Measurements from ENCODE around the gene MGAT4A.
"Not testable (repeated sequence)": the region's sequence is repeated elsewhere in the genome, so short reads cannot be mapped to it uniquely, and the experiment has no call there.

The MGAT4A gene

GRCh38 chr2:98759827-98760625 is 29.1 kb upstream of the MGAT4A start:
- DNase-seq (ENCODE audit: low read depth in 2 of 3, low spot score in 2 of 3), result no peak

DNA sequence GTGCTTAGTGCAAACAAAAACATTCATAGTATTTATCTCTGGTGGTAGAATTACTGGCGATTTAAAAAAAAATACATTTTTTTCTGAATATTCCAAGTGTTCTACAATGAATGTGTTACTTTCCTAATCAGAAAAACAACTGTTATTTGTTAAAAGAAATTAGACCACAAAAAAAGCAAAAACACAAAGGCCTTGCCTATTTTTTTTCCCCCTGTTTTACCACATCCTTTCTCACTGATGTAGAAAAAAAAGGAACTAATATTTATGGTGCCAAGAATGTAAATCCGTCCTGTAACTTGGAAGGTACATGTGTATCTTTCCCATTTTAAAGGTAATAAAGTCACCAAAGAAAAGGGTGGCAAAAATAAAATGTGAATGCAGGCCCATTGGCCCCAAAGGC is 28.4 kb upstream of the MGAT4A start:
- DNase-seq (ENCODE audit: low read depth in 2 of 3, low spot score in 2 of 3), result no peak

GRCh38 chr2:98757904-98758421 is 27.0 kb upstream of the MGAT4A start:
- no peak for DNase-seq (ENCODE audit: low read depth in 2 of 3, low spot score in 2 of 3)

DNA sequence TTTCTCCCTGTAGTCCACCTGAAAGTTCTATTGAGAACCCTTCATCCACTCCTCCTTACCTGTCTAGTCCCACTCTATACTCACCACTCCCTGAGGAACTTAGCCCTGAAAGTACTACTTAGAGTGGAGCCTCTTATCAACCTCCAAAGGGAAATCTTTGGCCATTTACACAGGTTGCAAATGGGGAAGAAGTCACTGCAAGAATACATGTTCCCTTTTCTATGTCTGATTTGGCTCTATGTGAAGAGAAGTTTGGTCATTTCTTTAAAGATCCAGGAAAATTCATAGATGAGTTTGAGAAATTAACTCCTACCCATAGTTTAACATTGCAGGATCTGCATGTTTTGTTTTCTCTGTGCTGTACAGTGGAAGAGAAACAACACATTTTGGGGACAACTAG is 22.9 kb upstream of the MGAT4A start:
- no peak for DNase-seq (ENCODE audit: low read depth in 2 of 3, low spot score in 2 of 3)

DNA sequence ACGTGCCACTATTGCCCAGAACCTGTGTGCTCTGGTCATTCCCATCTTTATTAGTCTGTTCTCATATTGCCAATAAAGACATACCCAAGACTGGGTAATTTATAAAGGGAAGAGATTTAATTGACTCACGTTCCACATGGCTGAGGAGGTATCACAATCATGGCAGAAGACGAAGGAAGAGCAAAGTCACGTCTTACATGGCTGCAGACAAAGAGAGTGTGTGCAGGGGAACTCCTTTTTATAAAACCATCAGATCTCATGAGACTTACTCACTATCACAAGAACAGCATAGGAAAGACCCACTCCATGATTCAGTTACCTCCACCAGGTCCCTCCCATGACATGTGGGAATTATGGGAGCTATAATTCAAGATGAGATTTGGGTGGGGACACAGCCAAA is 21.8 kb upstream of the MGAT4A start:
- not testable (repeated sequence) for DNase-seq (ENCODE audit: low read depth in 2 of 3, low spot score in 2 of 3)

DNA sequence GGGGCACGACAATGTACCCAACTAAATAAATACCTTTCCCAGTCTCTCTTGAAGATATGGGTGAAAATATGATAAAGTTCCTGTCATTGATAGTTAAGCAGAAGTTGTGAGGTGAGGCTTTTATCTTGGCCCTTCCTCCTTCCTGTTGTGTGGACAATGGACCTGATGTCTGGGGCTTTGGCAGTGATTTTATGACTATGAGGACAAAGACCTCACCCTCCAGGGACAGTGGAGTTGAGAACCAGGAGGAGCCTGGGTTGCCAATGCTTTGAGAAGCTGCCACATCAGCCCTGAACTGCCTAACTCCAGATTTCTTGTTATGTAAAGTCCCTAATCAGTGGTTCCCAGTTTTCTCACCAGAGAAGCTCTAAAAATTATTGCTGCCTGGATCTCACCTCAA is 20.8 kb upstream of the MGAT4A start:
- DNase-seq (ENCODE audit: low read depth in 2 of 3, low spot score in 2 of 3), result no peak

GRCh38 chr2:98750593-98751282 is 19.8 kb upstream of the MGAT4A start:
- DNase-seq (ENCODE audit: low read depth in 2 of 3, low spot score in 2 of 3), result no peak

- no peak for DNase-seq (ENCODE audit: low read depth in 2 of 3, low spot score in 2 of 3)
These were observed 18.1 kb upstream of the MGAT4A start for GRCh38 chr2:98749066-98749450.

- DNase-seq (ENCODE audit: low read depth in 2 of 3, low spot score in 2 of 3), result no peak
These were observed 17.5 kb upstream of the MGAT4A start for GRCh38 chr2:98748292-98749065.

DNA sequence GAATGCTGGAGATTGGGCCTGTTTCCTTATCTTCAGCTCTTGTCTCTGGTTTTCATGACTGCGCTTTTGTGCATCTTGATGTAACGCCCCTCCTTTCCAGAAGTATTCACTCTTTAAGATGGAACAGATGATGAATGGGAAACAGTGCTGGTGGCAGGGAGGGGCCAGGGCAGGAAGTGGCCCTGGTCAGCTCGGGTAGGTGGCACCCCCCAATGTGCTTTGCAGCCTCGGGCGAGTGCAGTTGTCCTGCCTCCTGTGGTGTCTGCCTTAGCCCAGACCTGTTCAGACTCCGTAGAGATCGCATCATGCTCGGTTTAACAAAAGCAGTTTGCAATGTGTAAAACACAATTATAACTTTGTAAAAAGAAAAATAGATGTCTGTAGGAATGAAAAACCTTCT is 17.0 kb upstream of the MGAT4A start:
- DNase-seq (ENCODE audit: low read depth in 2 of 3, low spot score in 2 of 3), result no peak

- DNase-seq (ENCODE audit: low read depth in 2 of 3, low spot score in 2 of 3), result no peak
These were observed 15.5 kb upstream of the MGAT4A start for GRCh38 chr2:98746426-98746825.

GRCh38 chr2:98744595-98744994 is 13.7 kb upstream of the MGAT4A start:
- DNase-seq (ENCODE audit: low read depth in 2 of 3, low spot score in 2 of 3), result no peak

- no peak for DNase-seq (ENCODE audit: low read depth in 2 of 3, low spot score in 2 of 3)
These were observed 12.9 kb upstream of the MGAT4A start for GRCh38 chr2:98743835-98744234.

DNA sequence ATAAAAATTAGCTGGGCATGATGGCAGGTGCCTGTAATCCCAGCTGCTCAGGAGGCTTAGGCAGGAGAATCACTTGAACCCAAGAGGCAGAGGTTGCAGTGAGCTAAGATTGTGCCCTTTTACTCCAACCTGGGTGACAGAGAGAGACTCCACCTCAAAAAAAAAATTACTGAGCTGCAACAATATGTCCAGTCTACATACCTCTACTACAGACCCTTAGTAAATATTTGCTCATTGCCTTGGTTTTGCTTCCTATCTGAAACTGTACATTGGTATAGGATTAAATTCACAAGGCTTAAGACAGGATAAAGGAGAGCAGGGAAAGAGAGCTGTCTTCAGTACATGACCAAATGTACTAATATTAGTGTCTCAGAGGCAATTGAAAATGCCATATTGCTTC is 8.1 kb upstream of the MGAT4A start:
- no peak for DNase-seq (ENCODE audit: low read depth in 2 of 3, low spot score in 2 of 3)

GRCh38 chr2:98738304-98738703 is 7.4 kb upstream of the MGAT4A start:
- no peak for DNase-seq (ENCODE audit: low read depth in 2 of 3, low spot score in 2 of 3)

DNA sequence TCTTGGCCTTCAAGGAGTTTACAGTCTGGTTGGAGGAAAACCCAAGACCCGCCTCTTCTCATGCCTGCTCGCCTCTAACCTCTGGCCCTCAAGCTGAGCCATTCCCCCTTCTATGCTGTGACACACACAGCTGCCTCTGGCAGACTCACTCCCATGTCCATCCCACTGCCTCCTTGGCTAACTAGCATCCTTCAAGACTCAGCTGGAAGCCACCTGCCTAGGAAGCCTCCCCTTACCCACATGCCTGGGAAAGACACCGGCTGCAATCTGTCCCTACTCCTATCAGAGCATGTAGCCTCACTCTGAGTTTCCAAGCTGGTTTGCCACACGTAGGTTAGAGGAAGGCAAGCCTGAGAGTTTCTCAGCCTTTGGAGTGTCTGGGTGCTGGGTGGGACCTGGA is 6.9 kb upstream of the MGAT4A start:
- no peak for DNase-seq (ENCODE audit: low read depth in 2 of 3, low spot score in 2 of 3)

DNA sequence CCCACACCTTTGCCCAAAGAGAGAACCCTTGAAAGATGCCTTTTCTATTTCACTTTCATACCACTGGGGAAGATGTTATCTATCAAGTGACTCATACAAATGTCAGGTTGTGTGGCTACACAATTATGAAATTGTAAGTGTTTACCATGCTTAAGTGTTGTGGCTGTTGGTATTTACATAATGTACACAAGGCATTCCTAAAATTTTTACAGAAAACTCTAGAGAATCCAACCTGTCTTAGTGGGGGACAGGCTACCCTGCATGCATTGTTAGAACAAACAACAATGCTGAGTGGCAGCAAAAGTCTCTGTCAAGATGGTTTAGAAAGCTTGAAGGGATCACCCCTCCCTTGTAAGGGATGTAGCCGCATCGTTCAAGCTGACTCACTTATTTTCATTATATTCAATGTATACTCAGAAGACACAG is 5.5 kb upstream of the MGAT4A start:
- no peak for DNase-seq (ENCODE audit: low read depth in 2 of 3, low spot score in 2 of 3)

GRCh38 chr2:98734823-98735260 is 3.9 kb upstream of the MGAT4A start:
- no peak for DNase-seq (ENCODE audit: low read depth in 2 of 3, low spot score in 2 of 3)

- DNase-seq (ENCODE audit: low read depth in 2 of 3, low spot score in 2 of 3), result no peak
These were observed 3.2 kb upstream of the MGAT4A start for GRCh38 chr2:98734162-98734561.

- DNase-seq (ENCODE audit: low read depth in 2 of 3, low spot score in 2 of 3), result no peak
These were observed 1.6 kb upstream of the MGAT4A start for GRCh38 chr2:98732430-98733051.

DNA sequence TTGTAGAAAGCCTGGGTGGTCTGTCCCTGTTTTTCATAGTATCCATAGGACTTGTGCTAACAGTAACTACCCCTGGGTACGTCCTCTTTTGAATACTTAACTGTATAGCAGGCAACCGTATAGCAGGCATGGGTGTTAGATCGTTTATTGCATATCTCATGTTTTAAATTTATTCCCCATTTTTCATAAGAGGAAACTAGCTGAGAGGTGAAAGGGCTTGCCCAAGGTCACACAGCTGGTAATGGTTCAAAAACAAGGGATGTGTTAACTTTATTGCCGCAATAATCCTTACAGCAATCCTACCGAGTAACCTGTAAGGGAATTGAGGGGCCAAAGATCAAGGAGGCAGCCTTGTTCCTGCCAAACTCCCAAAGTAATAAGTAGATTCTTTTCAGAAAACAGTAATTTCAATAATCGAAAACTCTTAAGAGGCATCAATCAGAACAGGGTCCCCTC is 990 bp upstream of the MGAT4A start:
- DNase-seq (ENCODE audit: low read depth in 2 of 3, low spot score in 2 of 3), result no peak

All from activated CD8-positive, alpha-beta memory T cell treated with anti-CD3 and anti-CD28 coated beads for 48 hours (primary cell).